ENCODE measurements around the gene WFDC1. TPM values are rescaled to one million over a fixed set of nuclear protein-coding genes. Genes with fewer than 3 reads are reported as not detected.

The WFDC1 gene
- total and polyA plus RNA-seq, 10 of the 15 experiments (the other 5 are each of a cell fraction or from before 2014, with no cell fraction given), result not detected

DNA sequence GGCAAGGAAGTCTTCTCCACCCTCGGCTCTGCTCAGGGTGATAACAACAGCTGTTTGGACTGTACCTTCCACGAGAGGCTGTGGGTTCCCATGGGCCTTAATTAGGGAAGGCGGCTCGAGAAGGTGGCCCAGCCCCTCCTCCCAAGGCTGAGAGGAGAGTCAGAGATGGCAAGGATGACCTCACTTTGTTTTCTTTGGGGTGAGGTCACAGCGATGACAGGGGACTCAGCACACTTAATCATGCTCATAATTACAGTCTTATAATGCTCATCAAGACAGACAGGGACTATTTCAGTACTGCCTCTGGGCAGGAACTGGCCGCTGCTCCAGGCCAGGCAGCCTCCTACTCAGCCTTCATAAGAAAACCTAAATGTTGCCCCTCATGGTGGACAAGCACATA is 19.7 kb downstream of the WFDC1 start (continued):
- TF ChIP-seq STAT3 (IDR thresholded peaks at IDR 0.05; ENCODE audit: low read depth, low read length) (no peak), NR2C2 (IDR thresholded peaks at IDR 0.05; ENCODE audit: borderline replicate concordance, control insufficient read depth, insufficient read length, low read depth) (no peak), LARP7 (IDR thresholded peaks at IDR 0.05) (no peak), RUNX3 (IDR thresholded peaks at IDR 0.05; ENCODE audit: low read length) (no peak)
- TF ChIP-seq, protein P1, sequence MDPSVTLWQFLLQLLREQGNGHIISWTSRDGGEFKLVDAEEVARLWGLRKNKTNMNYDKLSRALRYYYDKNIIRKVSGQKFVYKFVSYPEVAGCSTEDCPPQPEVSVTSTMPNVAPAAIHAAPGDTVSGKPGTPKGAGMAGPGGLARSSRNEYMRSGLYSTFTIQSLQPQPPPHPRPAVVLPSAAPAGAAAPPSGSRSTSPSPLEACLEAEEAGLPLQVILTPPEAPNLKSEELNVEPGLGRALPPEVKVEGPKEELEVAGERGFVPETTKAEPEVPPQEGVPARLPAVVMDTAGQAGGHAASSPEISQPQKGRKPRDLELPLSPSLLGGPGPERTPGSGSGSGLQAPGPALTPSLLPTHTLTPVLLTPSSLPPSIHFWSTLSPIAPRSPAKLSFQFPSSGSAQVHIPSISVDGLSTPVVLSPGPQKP (IDR thresholded peaks at IDR 0.05; ENCODE audit: low read depth, low read length), result no peak

DNA sequence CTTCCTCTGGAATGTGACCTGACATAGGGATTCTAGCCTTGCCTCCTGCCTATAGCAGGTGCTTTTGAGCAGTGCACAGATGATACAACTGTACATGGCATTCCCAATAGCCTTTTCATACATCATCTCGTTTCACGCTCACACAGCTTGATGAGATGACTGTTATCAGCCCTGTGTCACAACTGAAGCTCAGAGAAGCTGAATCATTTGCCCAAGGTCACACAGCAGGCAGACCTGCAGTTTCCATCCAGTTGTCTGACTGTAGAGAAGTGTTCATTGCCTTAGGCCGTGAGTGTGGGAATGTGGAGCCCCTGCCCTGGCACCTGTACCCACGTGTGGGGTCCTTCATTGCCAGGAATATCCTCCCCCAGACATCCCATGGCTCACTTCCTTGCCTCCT is 20.1 kb downstream of the WFDC1 start:
- intact Hi-C loops (cut with micrococcal nuclease; ENCODE audit: unreplicated experiment), result no loop called here

More for the DNA sequence above, 20.1 kb downstream of the WFDC1 start:
- H4K20me1 ChIP-seq (ENCODE audit: control insufficient read depth, insufficient read depth), result no peaks in the 10 kb centered on the region
- ChIA-PET SMC1A (ENCODE audit: uncharacterized antibody, unreplicated experiment) (no interaction called here), POLR2A (no interaction called here), CTCF (interaction anchor here (1.7 kb wide), 1 partner anchor 16 kb away, joined by 3 read pairs; no protein-coding TSS in a partner anchor), RAD21 (ENCODE audit: unreplicated experiment) (no interaction called here)
- TF ChIP-seq BACH1 (IDR thresholded peaks at IDR 0.05; ENCODE audit: borderline replicate concordance) (no peak), RB1 (IDR thresholded peaks at IDR 0.05; ENCODE audit: borderline replicate concordance) (no peak), KLF5 (IDR thresholded peaks at IDR 0.05; ENCODE audit: partially characterized antibody) (no peak), POLR2AphosphoS5 (IDR thresholded peaks at IDR 0.05; ENCODE audit: low read length) (no peak), FOXK2 (IDR thresholded peaks at IDR 0.05) (no peak), SPI1 (IDR thresholded peaks at IDR 0.05; ENCODE audit: borderline replicate concordance, insufficient read depth, low read depth, low read length) (no peak), MEF2A (IDR thresholded peaks at IDR 0.05; ENCODE audit: insufficient read depth, low read depth, low read length) (no peak)
- TF ChIP-seq, protein P2, sequence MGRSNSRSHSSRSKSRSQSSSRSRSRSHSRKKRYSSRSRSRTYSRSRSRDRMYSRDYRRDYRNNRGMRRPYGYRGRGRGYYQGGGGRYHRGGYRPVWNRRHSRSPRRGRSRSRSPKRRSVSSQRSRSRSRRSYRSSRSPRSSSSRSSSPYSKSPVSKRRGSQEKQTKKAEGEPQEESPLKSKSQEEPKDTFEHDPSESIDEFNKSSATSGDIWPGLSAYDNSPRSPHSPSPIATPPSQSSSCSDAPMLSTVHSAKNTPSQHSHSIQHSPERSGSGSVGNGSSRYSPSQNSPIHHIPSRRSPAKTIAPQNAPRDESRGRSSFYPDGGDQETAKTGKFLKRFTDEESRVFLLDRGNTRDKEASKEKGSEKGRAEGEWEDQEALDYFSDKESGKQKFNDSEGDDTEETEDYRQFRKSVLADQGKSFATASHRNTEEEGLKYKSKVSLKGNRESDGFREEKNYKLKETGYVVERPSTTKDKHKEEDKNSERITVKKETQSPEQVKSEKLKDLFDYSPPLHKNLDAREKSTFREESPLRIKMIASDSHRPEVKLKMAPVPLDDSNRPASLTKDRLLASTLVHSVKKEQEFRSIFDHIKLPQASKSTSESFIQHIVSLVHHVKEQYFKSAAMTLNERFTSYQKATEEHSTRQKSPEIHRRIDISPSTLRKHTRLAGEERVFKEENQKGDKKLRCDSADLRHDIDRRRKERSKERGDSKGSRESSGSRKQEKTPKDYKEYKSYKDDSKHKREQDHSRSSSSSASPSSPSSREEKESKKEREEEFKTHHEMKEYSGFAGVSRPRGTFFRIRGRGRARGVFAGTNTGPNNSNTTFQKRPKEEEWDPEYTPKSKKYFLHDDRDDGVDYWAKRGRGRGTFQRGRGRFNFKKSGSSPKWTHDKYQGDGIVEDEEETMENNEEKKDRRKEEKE (IDR thresholded peaks at IDR 0.05), result no peak
- WGBS (ENCODE audit: insufficient coverage, insufficient replicate concordance, low lambda C conversion rate, missing lambda C conversion rate), result 4% methylated on average over 4 of the region's 4 CpGs
- H3K27me3 ChIP-seq (replicated peaks in 1 of 2; ENCODE audit: control insufficient read depth in 2 of 2, insufficient read depth in 2 of 2, low read length in 1 of 2), result peaks cover 0 to 1% of the 10 kb centered on the region in 2 experiments; a peak in 1 of 4 replicates
- H3K4me1 ChIP-seq (ENCODE audit: control insufficient read depth, insufficient read depth, low read length), result no peaks in the 10 kb centered on the region
- no peaks in the 10 kb centered on the region; the same call in 2 of the 3 replicates for H3K9me3 ChIP-seq (replicated peaks; ENCODE audit: control insufficient read depth, insufficient read depth, low read length)
- no peak overlapping the region for H2AFZ ChIP-seq (ENCODE audit: control insufficient read depth, low read depth, low read length)
- no peaks in the 10 kb centered on the region for H3K36me3 ChIP-seq (ENCODE audit: control insufficient read depth in 2 of 2, insufficient read depth in 2 of 2, low read length in 1 of 2)
- FAIRE-seq (no peak), ATAC-seq (no peak), DNase-seq (ENCODE audit: low read depth, low spot score) (no peak)
- H3K9ac ChIP-seq (ENCODE audit: control insufficient read depth, insufficient read depth, low read length), result no peak overlapping the region
- no peaks in the 10 kb centered on the region for H3K79me2 ChIP-seq (ENCODE audit: control insufficient read depth, insufficient read depth, low read length)
- no peak overlapping the region for H3K4me2 ChIP-seq (ENCODE audit: control insufficient read depth, insufficient read depth)
- no TSS peak for BruUV-seq (replicated peaks)
- no peak overlapping the region for H3K4me3 ChIP-seq
- in situ Hi-C loops (cut with MboI), result no loop called here
- no peak overlapping the region for H3K27ac ChIP-seq (ENCODE audit: control insufficient read depth, insufficient read depth)
